Smooth muscle cell (in vitro differentiated cells): ENCODE measurements around the gene SAMD5. TPM values are rescaled to one million over a fixed set of nuclear protein-coding genes. Genes with fewer than 3 reads are reported as not detected.

Experiments
- DNase-seq: peaks from one replicate; lab custom pipeline; 2025; ENCODE audit not compliant: unreplicated experiment; lab: John Stamatoyannopoulos, UW
- H2AFZ ChIP-seq: fragments of 200-600 bp; sonication (generic); 2 replicates; pipeline ENCODE4 v1.6.0; 2016; ENCODE audit warnings: antibody characterized with exemption, low read depth, mild to moderate bottlenecking
- H3F3A ChIP-seq: fragments of 200-600 bp; sonication (generic); 2 replicates; pipeline ENCODE4 v1.6.0; 2017; ENCODE audit warnings: antibody characterized with exemption, low read depth
- H3K27ac ChIP-seq: fragments of 200-600 bp; sonication (generic); 2 replicates; pipeline ENCODE4 v1.5.1; 2016; ENCODE audit warnings: low read depth, mild to moderate bottlenecking
- H3K27me3 ChIP-seq: fragments of 200-600 bp; sonication (generic); 2 replicates; pipeline ENCODE4 v1.6.1; 2016; ENCODE audit warnings: low read depth, mild to moderate bottlenecking
- H3K36me3 ChIP-seq: fragments of 200-600 bp; sonication (generic); 2 replicates; pipeline ENCODE4 v1.5.1; 2016; ENCODE audit warnings: low read depth
- H3K4me1 ChIP-seq: fragments of 200-600 bp; sonication (generic); 2 replicates; pipeline ENCODE4 v1.5.1; 2016; ENCODE audit warnings: low read depth
- H3K4me2 ChIP-seq: fragments of 200-600 bp; sonication (generic); 2 replicates; pipeline ENCODE4 v1.6.0; 2016; ENCODE audit warnings: mild to moderate bottlenecking
- H3K4me3 ChIP-seq: fragments of 200-600 bp; sonication (generic); 2 replicates; pipeline ENCODE4 v1.5.1; 2016; ENCODE audit warnings: mild to moderate bottlenecking
- H3K79me2 ChIP-seq: fragments of 200-600 bp; sonication (generic); 2 replicates; pipeline ENCODE4 v1.6.0; 2016; ENCODE audit warnings: low read depth, mild to moderate bottlenecking
- H3K9ac ChIP-seq: fragments of 200-600 bp; sonication (generic); 2 replicates; pipeline ENCODE4 v1.6.0; 2016; ENCODE audit warnings: low read depth
- H3K9me3 ChIP-seq: fragments of 200-600 bp; sonication (generic); replicated peaks from 2 replicates; pipeline ENCODE4 v1.5.1; 2016; ENCODE audit warnings: low read depth
- H4K20me1 ChIP-seq: fragments of 200-600 bp; sonication (generic); 2 replicates; pipeline ENCODE4 v1.6.0; 2016; ENCODE audit warnings: low read depth
- CTCF ChIP-seq: fragments of 200-600 bp; sonication (generic); IDR thresholded peaks from 2 replicates; pipeline ENCODE4 v1.5.1; 2017; ENCODE audit warnings: borderline replicate concordance, mild to moderate bottlenecking, antibody characterized with exemption; ENCODE audit not compliant: insufficient read depth, poor library complexity, severe bottlenecking
- WGBS: methylation state at CpG from one replicate; pipeline ENCODE4 v1.1.7; 2016; ENCODE audit warnings: low lambda C conversion rate; 5-methylcytosine and 5-hydroxymethylcytosine counted together
- polyA plus RNA-seq: library from polyadenylated mRNA; unstranded; fragments of >200 nt; fragmentation: Nextera tagmentation; extraction: Ambion mirVana; gene quantifications from 2 replicates; pipeline ENCODE4 v1.2.1, GENCODE V29; 2016
- total RNA-seq: library from RNA; depleted of rRNA; stranded (reverse); fragments of >200 nt; gene quantifications from 2 replicates; pipeline ENCODE4 v1.2.3, GENCODE V29; 2014

The SAMD5 gene
- total and polyA plus RNA-seq, 2 experiments from 2014 or later = 2.9 to 10.3 TPM

GRCh38 chr6:147530132-147531060 lies 21.9 kb downstream of the SAMD5 start:
- WGBS = 46% methylated on average over 13 of the region's 13 CpGs
- H3K27ac ChIP-seq = no peak overlapping the region
- peaks cover 4% of the 10 kb centered on the region for H3K4me1 ChIP-seq
- DNase-seq = no peak
- H3K9ac ChIP-seq = no peak overlapping the region
- H4K20me1 ChIP-seq = peaks cover 2% of the 10 kb centered on the region
- no peak for TF ChIP-seq CTCF
- no peaks in the 10 kb centered on the region for H3K36me3 ChIP-seq
- H3K4me2 ChIP-seq = peak overlapping the region; percentile 67
- peaks cover 13% of the 10 kb centered on the region for H3K79me2 ChIP-seq
- H3K4me3 ChIP-seq = peak overlapping the region; percentile 1
- no peaks in the 10 kb centered on the region for H3K27me3 ChIP-seq
- no peak overlapping the region for H2AFZ ChIP-seq
- H3K9me3 ChIP-seq = no peaks in the 10 kb centered on the region
- H3F3A ChIP-seq = peaks cover 6% of the 10 kb centered on the region

GRCh38 chr6:147531321-147531720 lies 22.8 kb downstream of the SAMD5 start:
- Histone ChIP-seq H3K4me3 (no peak overlapping the region), H3K9ac (no peak overlapping the region), H3K27ac (peak overlapping the region; percentile 18), H3K36me3 (no peaks in the 10 kb centered on the region), H3K4me2 (peak overlapping the region; percentile 67), H2AFZ (no peak overlapping the region), H3K9me3 (no peaks in the 10 kb centered on the region), H3K27me3 (no peaks in the 10 kb centered on the region), H3K4me1 (peaks cover 4% of the 10 kb centered on the region), H4K20me1 (peaks cover 2% of the 10 kb centered on the region), H3F3A (peaks cover 6% of the 10 kb centered on the region), H3K79me2 (peaks cover 16% of the 10 kb centered on the region)
- 98% methylated on average over 2 of the region's 2 CpGs for WGBS
- TF ChIP-seq CTCF = no peak
- no peak for DNase-seq

- 74% methylated on average over 13 of the region's 13 CpGs for WGBS
- Histone ChIP-seq H3K4me1 (peaks cover 4% of the 10 kb centered on the region), H3K9ac (no peak overlapping the region), H3K36me3 (no peaks in the 10 kb centered on the region), H3K27me3 (no peaks in the 10 kb centered on the region), H3K4me2 (no peak overlapping the region), H3K27ac (no peak overlapping the region), H3K4me3 (no peak overlapping the region), H3F3A (peaks cover 6% of the 10 kb centered on the region), H2AFZ (no peak overlapping the region), H3K79me2 (peaks cover 26% of the 10 kb centered on the region), H3K9me3 (no peaks in the 10 kb centered on the region), H4K20me1 (peaks cover 2% of the 10 kb centered on the region)
- TF ChIP-seq CTCF = no peak
- DNase-seq = no peak
Observed at GRCh38 chr6:147534116-147534860, 25.8 kb downstream of the SAMD5 start.
